ENCODE data around the gene THSD4. TPM values are rescaled to one million over a fixed set of nuclear protein-coding genes. Genes with fewer than 3 reads are reported as not detected.

The THSD4 gene
- total and polyA plus RNA-seq, 2 of the 8 experiments (the other 6 are each of a cell fraction or from before 2014, with no cell fraction given), result 2.5 to 6.2 TPM

DNA sequence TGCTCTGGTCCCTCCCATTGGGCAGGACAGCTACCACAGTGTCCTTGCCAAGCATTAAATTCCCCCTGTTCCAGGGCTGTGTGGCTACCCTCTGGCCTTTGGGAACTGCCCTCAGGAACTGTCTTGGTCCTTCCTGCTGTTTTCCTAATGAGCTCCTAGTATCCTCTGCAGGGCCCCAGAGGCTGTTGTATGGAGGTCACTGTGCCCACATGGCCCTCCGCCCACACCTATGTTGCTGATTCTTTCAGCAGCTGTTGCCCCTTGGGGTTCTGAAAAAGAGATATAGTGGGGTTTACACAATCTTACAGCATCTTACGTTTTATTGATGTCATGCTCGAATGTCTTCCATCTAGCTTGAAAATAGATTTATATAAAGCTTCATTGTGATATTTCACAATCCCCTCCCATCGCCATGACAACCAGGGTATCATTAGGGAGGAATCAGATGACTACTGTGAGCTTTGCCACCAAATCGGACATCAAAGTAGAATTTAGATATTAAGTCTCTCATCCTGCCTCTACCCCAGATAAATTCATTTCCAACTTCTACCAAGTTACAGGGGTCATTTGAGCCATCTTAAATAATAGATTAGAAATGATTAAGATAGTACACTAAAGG lies 598.0 kb downstream of the THSD4 start:
- H3K56ac ChIP-seq (replicated peaks; ENCODE audit: insufficient read length, low read depth, low read length), result no peak overlapping the region
- H2BK120ac ChIP-seq (replicated peaks; ENCODE audit: low read depth, low read length), result no peak overlapping the region
- no peak overlapping the region for H3K4ac ChIP-seq (replicated peaks; ENCODE audit: insufficient read length, low read depth, low read length)
- no peak overlapping the region for H4K8ac ChIP-seq (ENCODE audit: extremely low read depth, insufficient read depth, low read length)
- WGBS, 2 experiments (ENCODE audit: extremely low coverage in 1 of 2, insufficient coverage in 1 of 2, insufficient read length in 1 of 2, insufficient replicate concordance in 2 of 2, low coverage in 1 of 2, low lambda C conversion rate in 2 of 2, missing lambda C conversion rate in 1 of 2), result 86% methylated on average over 5 of the region's 5 CpGs; no CpG with 5 or more reads in 1 of the 2 experiments
- H2BK20ac ChIP-seq (ENCODE audit: low read length), result no peak overlapping the region
- no peak overlapping the region for H3K4me3 ChIP-seq (ENCODE audit: extremely low read depth in 1 of 4, insufficient read depth in 2 of 4, low read depth in 3 of 4, low read length in 4 of 4)
- no peak overlapping the region for H3K27ac ChIP-seq (ENCODE audit: low read depth, low read length)
- ChIA-PET POLR2A (ENCODE audit: partially characterized antibody) (no interaction called here), CTCF (ENCODE audit: partially characterized antibody) (interaction anchor here (0.8 to 2.4 kb wide), 7 partner anchors 8 to 138 kb away, joined by 3 to 9 read pairs (median 4); no protein-coding TSS in a partner anchor)
- H3K23ac ChIP-seq (ENCODE audit: insufficient read length), result no peak overlapping the region
- H3K9ac ChIP-seq (replicated peaks in 1 of 4; ENCODE audit: extremely low read depth in 1 of 4, low read depth in 3 of 4, low read length in 3 of 4), result no peak overlapping the region
- no peaks in the 10 kb centered on the region for H4K20me1 ChIP-seq (replicated peaks in 1 of 2; ENCODE audit: control insufficient read depth in 1 of 2, insufficient read depth in 2 of 2, low read length in 2 of 2)
- TF ChIP-seq CEBPB (IDR thresholded peaks at IDR 0.05; ENCODE audit: low read depth, low read length), result peak; percentile 68
- TF ChIP-seq SP2 (IDR thresholded peaks at IDR 0.05; ENCODE audit: low read length), result no peak
- TF ChIP-seq HDAC6 (IDR thresholded peaks at IDR 0.05; ENCODE audit: low read depth, low read length), result no peak
- TF ChIP-seq ATF2 (IDR thresholded peaks at IDR 0.05; ENCODE audit: low read length), result no peak
- TF ChIP-seq EP300 (IDR thresholded peaks at IDR 0.05; ENCODE audit: borderline replicate concordance in 1 of 2, low read depth in 2 of 2, low read length in 2 of 2), result no peak
- TF ChIP-seq GTF2F1 (IDR thresholded peaks at IDR 0.05; ENCODE audit: borderline replicate concordance, low read depth, low read length), result no peak
- TF ChIP-seq EZH2 (IDR thresholded peaks at IDR 0.05; ENCODE audit: low read depth, low read length, severe bottlenecking), result no peak
- no peak for TF ChIP-seq SRF (IDR thresholded peaks at IDR 0.05; ENCODE audit: low read depth, low read length)
- no peaks in the 10 kb centered on the region for H3K9me3 ChIP-seq (ENCODE audit: insufficient read depth in 2 of 2, low read depth in 1 of 2, low read length in 1 of 2)
- H3K79me1 ChIP-seq (ENCODE audit: low read depth, low read length), result no peaks in the 10 kb centered on the region
- H3K23me2 ChIP-seq (ENCODE audit: low read depth, low read length), result no peaks in the 10 kb centered on the region
- H3K18ac ChIP-seq (ENCODE audit: extremely low read depth, low read length), result no peak overlapping the region
- no peaks in the 10 kb centered on the region for H3K79me2 ChIP-seq (ENCODE audit: control insufficient read depth in 1 of 2, insufficient read depth in 2 of 2, low read length in 2 of 2)
- H3K4me1 ChIP-seq (replicated peaks in 1 of 4; ENCODE audit: control insufficient read depth in 3 of 4, insufficient read depth in 4 of 4, low read length in 3 of 4), result no peaks in the 10 kb centered on the region; a peak in 1 of 7 replicates
- H3K4me2 ChIP-seq (ENCODE audit: insufficient read depth in 1 of 2, low read depth in 2 of 2, low read length in 2 of 2), result no peak overlapping the region
- no peak overlapping the region for H4K91ac ChIP-seq (replicated peaks; ENCODE audit: insufficient read length, low read length)
- no peak for FAIRE-seq
- DNase-seq (ENCODE audit: low read depth in 1 of 2, low spot score in 2 of 2), result no peak
- H4K5ac ChIP-seq (ENCODE audit: insufficient read length, low read depth, low read length), result no peak overlapping the region
- H3K14ac ChIP-seq (ENCODE audit: insufficient read length), result no peak overlapping the region
- no peaks in the 10 kb centered on the region for H3K36me3 ChIP-seq (ENCODE audit: control insufficient read depth in 2 of 4, insufficient read depth in 4 of 4, low read length in 3 of 4)
- no peak overlapping the region for H2AK5ac ChIP-seq (ENCODE audit: low read depth, low read length)
- H2BK5ac ChIP-seq (ENCODE audit: low read depth, low read length), result no peak overlapping the region
- no peaks in the 10 kb centered on the region for H3K27me3 ChIP-seq (replicated peaks in 1 of 4; ENCODE audit: control insufficient read depth in 3 of 4, extremely low read depth in 1 of 4, insufficient read depth in 3 of 4, low read length in 3 of 4)
- H2AFZ ChIP-seq (ENCODE audit: low read length), result no peak overlapping the region
- no peak overlapping the region for H2BK15ac ChIP-seq (ENCODE audit: low read length)
- no peak overlapping the region for H2BK12ac ChIP-seq (ENCODE audit: low read depth, low read length)

Data from H1 (cell line).